GM12875 (cell line): ENCODE data around the gene SNX32.

Experiments used
- H3K4me3 ChIP-seq: one replicate; pipeline ENCODE4 v1.5.1; 2011; ENCODE audit warnings: low read depth, low read length, control low read depth
- CTCF ChIP-seq: IDR thresholded peaks from 2 replicates; pipeline ENCODE4 v1.5.1; 2011; ENCODE audit warnings: low read depth, mild to moderate bottlenecking, control low read depth, inconsistent platforms, low read length, moderate library complexity, borderline replicate concordance; ENCODE audit not compliant: insufficient read depth

The SNX32 gene

GRCh38 chr11:65833297-65834030 is at the start of gene SNX32:
TSS of gene SNX32 (plus strand) at chr11:65833963. CDS start at chr11:65834066, 103 bp downstream.
- peak within 1 kb of the TSS; percentile 80 for H3K4me3 ChIP-seq
- no peak for TF ChIP-seq CTCF

DNA sequence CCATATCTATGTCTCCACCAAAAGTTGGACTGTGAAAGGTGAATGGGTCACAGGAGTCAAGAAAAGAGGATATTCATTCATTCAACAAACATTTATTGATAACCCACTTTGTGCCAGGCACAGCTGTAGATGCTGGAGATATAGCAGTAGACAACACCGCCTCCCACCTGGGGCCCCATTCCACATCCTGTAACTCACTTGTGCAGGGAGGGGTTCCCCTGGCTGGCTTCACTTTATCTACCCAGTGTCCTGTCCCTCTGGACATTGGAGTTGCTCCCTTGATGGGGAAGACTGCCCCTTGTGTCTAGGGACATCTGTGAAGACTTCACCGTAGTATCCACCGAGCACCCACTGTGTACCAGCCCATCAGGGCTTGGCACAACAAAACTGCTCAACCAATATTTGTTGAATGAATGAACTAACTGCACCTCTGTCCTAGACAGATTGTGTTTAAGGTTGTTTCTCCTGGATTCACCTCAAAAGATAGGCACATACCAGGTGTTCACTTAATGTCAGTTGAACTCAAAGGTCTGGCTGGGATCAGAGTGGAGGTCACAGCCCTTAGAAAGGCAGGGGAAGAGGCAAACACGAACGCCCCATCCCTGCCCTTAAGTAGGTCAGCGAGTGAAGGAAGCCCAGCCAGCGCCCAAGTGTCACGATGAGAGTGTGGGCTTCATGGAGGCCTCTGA is 48.3 kb upstream of the SNX32 start:
- no peak overlapping the region for H3K4me3 ChIP-seq
- TF ChIP-seq CTCF = no peak

DNA sequence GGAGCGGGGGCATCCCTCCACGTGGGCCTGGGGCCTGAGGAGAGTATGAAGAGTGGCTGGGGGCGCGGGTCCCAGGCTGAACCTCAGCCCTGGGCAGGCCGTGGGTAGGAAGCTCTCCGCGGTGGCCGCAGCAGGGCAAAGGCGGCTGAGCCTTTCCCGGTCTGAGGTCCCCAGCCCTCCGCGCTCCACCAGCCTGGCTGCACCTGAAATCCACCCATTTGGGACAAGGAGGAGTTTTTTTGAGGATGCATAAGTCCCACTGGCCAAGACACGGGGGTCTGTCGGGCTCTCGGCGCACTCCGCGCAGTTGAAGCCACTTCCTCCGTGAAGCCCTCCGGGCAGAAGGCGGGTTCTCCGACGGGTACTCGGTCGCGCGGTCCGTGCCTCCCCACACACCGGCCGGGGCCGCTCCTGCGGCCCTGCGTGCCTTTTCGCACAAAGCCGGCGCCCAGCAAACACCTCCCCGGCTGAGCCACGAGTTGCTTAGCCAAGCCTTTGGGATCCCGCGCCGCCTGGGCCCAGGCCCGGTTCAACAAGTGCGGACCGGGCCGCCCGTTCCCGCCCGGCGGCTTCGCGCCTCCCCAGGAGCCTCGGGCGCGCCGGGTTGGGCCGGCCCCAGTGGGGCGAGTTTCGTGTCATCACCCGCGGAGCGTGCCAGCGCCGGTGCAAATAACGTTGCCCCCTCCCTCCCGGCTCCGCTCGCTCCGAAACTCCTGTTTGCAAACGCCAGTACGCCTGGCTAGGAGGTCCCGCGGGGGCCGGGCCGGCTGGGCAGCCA is 47.6 kb upstream of the SNX32 start:
- TF ChIP-seq CTCF = no peak

GRCh38 chr11:65786786-65787636 is 46.8 kb upstream of the SNX32 start, which contains the start of gene OVOL1:
TSS of gene OVOL1 (plus strand) at chr11:65787063. CDS start at chr11:65787374, 311 bp downstream.
- TF ChIP-seq CTCF = no peak
- H3K4me3 ChIP-seq = no peak within 1 kb of the TSS

More for the DNA sequence above, 47.6 kb upstream of the SNX32 start:
- no peak overlapping the region for H3K4me3 ChIP-seq

GRCh38 chr11:65787649-65788622 is 45.8 kb upstream of the SNX32 start:
- TF ChIP-seq CTCF = no peak
- no peak overlapping the region for H3K4me3 ChIP-seq
